HCT116 (cell line): ENCODE results near the gene KYAT1. TPM values are rescaled to one million over a fixed set of nuclear protein-coding genes. Genes with fewer than 3 reads are reported as not detected.

Source experiments
- ATAC-seq: fragments of 200-7000 bp; cut with Tn5 transposase; 2 replicates; pipeline ENCODE4 v1.9.1; 2020; ENCODE audit warnings: mild to moderate bottlenecking, moderate library complexity
- BruUV-seq: library from RNA; stranded (reverse); fragments of 400-500 nt; replicated peaks from 2 replicates; lab custom pipeline; 2021; lab: Mats Ljungman, UMichigan
- CTCF ChIA-PET: fragments of 300-600 bp; sonication (Branson Sonifier 250); formaldehyde crosslinking; loops from one replicate; lab custom pipeline; 2021; ENCODE audit warnings: antibody characterized with exemption; lab: Charles Lee
- POLR2A ChIA-PET: fragments of 300-600, 350-600 bp; sonication (Branson Sonifier 250); formaldehyde crosslinking; loops from one replicate; lab custom pipeline; 2021; ENCODE audit warnings: antibody characterized with exemption; lab: Charles Lee
- RAD21 ChIA-PET, 2 experiments: fragments of 300-600 bp; sonication (Branson Sonifier 250); formaldehyde crosslinking; loops; one replicate each; lab custom pipeline; 2023; ENCODE audit warnings: low total read pairs in 2 of 2; ENCODE audit not compliant: uncharacterized antibody in 2 of 2, unreplicated experiment in 2 of 2, low non-redundant PET in 1 of 2; lab: Charles Lee
- DNase-seq: peaks from one replicate; pipeline ENCODE4 v3.0.0-alpha.2; 2010; ENCODE audit warnings: low read depth, low spot score
- H2AFZ ChIP-seq: fragments of 200-600 bp; shearing (Covaris generic), sonication (generic); 2 replicates; pipeline ENCODE4 v1.6.1; 2017; ENCODE audit warnings: low read depth, mixed run types, mixed read lengths, antibody characterized with exemption, low read length; ENCODE audit not compliant: poor library complexity, severe bottlenecking
- H3K27ac ChIP-seq: 2 replicates; pipeline ENCODE4 v1.5.1; 2012; ENCODE audit warnings: low read depth, low read length
- H3K27me3 ChIP-seq: fragments of 200-600 bp; sonication (generic); 2 replicates; pipeline ENCODE4 v1.6.1; 2016; ENCODE audit warnings: mixed run types, low read length, mixed read lengths; ENCODE audit not compliant: insufficient read depth
- H3K36me3 ChIP-seq, 2 experiments: fragments of 200-500 bp in 1 of 2; fragments of 200-600 bp in 1 of 2; sonication (Bioruptor generic) in 1 of 2; sonication (generic) in 1 of 2; 2 replicates each; pipeline versions ENCODE4 v1.5.1 to v1.6.1; 2014 to 2016; ENCODE audit warnings: low read length in 2 of 2, inconsistent platforms in 1 of 2, mixed read lengths in 1 of 2, mixed run types in 1 of 2; ENCODE audit not compliant: insufficient read depth in 2 of 2, control insufficient read depth in 1 of 2
- H3K4me1 ChIP-seq, 2 experiments: fragments of 200-600 bp in 1 of 2; sonication (generic) in 1 of 2; 2 replicates each; pipeline versions ENCODE4 v1.5.1 to v1.6.1; 2012 to 2017; ENCODE audit warnings: low read length in 2 of 2, inconsistent platforms in 1 of 2, mild to moderate bottlenecking in 1 of 2, mixed read lengths in 1 of 2, mixed run types in 1 of 2, moderate library complexity in 1 of 2; ENCODE audit not compliant: insufficient read depth in 2 of 2, control insufficient read depth in 1 of 2
- H3K4me2 ChIP-seq: fragments of 200-600 bp; sonication (generic); 2 replicates; pipeline ENCODE4 v1.6.1; 2017; ENCODE audit warnings: mixed run types, low read length, mixed read lengths
- H3K4me3 ChIP-seq, 2 experiments: fragments of 200-600 bp in 1 of 2; sonication (generic) in 1 of 2; replicated peaks in 1 of 2; 2 replicates each; pipeline ENCODE4 v1.5.1; 2011 to 2016; ENCODE audit warnings: low read length in 2 of 2, control low read depth in 1 of 2, low read depth in 1 of 2, mild to moderate bottlenecking in 1 of 2, mixed read lengths in 1 of 2, mixed run types in 1 of 2
- H3K79me2 ChIP-seq: fragments of 200-600 bp; sonication (generic); 2 replicates; pipeline ENCODE4 v1.6.1; 2017; ENCODE audit warnings: mild to moderate bottlenecking, mixed run types, low read length, moderate library complexity, mixed read lengths; ENCODE audit not compliant: insufficient read depth
- H3K9ac ChIP-seq: fragments of 200-600 bp; sonication (generic); 2 replicates; pipeline ENCODE4 v1.6.1; 2016; ENCODE audit warnings: low read length, mixed read lengths
- H3K9me2 ChIP-seq: fragments of 200-600 bp; sonication (generic), shearing (Covaris generic); 2 replicates; pipeline ENCODE4 v1.6.1; 2017; ENCODE audit warnings: mixed run types, mild to moderate bottlenecking, moderate library complexity; ENCODE audit not compliant: insufficient read depth
- H3K9me3 ChIP-seq, 2 experiments: fragments of 200-500 bp in 1 of 2; fragments of 200-600 bp in 1 of 2; sonication (Bioruptor generic) in 1 of 2; sonication (generic) in 1 of 2; 2 replicates each; pipeline ENCODE4 v1.6.1; 2014 to 2017; ENCODE audit warnings: low read length in 2 of 2, mixed read lengths in 2 of 2, inconsistent platforms in 1 of 2, low read depth in 1 of 2, mild to moderate bottlenecking in 1 of 2, mixed run types in 1 of 2, moderate library complexity in 1 of 2; ENCODE audit not compliant: control insufficient read depth in 1 of 2, insufficient read depth in 1 of 2
- H4K20me1 ChIP-seq: fragments of 200-600 bp; sonication (generic), shearing (Covaris generic); 2 replicates; pipeline ENCODE4 v1.6.1; 2017; ENCODE audit warnings: mixed run types, mild to moderate bottlenecking, moderate library complexity; ENCODE audit not compliant: insufficient read depth
- CBX3 ChIP-seq: IDR thresholded peaks from 2 replicates; pipeline ENCODE4 v1.6.1; 2012; ENCODE audit warnings: low read depth
- CEBPB ChIP-seq: IDR thresholded peaks from 2 replicates; pipeline ENCODE4 v1.6.1; 2012; ENCODE audit warnings: low read depth
- EGR1 ChIP-seq: IDR thresholded peaks from 2 replicates; pipeline ENCODE4 v1.6.1; 2012; ENCODE audit warnings: low read depth
- EZH2phosphoT487 ChIP-seq: fragments of 200-600 bp; IDR thresholded peaks from 2 replicates; pipeline ENCODE4 v1.6.1; 2018; ENCODE audit warnings: antibody characterized with exemption, borderline replicate concordance
- JUND ChIP-seq: IDR thresholded peaks from 2 replicates; pipeline ENCODE4 v1.6.1; 2012
- MAX ChIP-seq: IDR thresholded peaks from 2 replicates; pipeline ENCODE4 v1.6.1; 2012
- POLR2A ChIP-seq: IDR thresholded peaks from 2 replicates; pipeline ENCODE4 v1.7.0; 2011; ENCODE audit warnings: borderline replicate concordance; ENCODE audit not compliant: insufficient read depth, insufficient read length; ENCODE audit errors: extremely low read depth
- RAD21 ChIP-seq: IDR thresholded peaks from 2 replicates; pipeline ENCODE4 v1.6.1; 2012; ENCODE audit warnings: low read depth, mild to moderate bottlenecking
- SIN3A ChIP-seq: IDR thresholded peaks from 2 replicates; pipeline ENCODE4 v1.6.1; 2012; ENCODE audit warnings: low read depth
- SP1 ChIP-seq: IDR thresholded peaks from 2 replicates; pipeline ENCODE4 v1.6.1; 2012; ENCODE audit warnings: low read depth
- SRF ChIP-seq: IDR thresholded peaks from 2 replicates; pipeline ENCODE4 v1.6.1; 2012; ENCODE audit warnings: low read depth
- TCF7L2 ChIP-seq: IDR thresholded peaks from 2 replicates; pipeline ENCODE4 v1.7.0; 2011; ENCODE audit warnings: borderline replicate concordance, inconsistent platforms; ENCODE audit not compliant: insufficient read depth, insufficient read length; ENCODE audit errors: extremely low read depth
- YY1 ChIP-seq: IDR thresholded peaks from 2 replicates; pipeline ENCODE4 v1.6.1; 2011; ENCODE audit warnings: low read length, low read depth, moderate library complexity, mild to moderate bottlenecking; ENCODE audit not compliant: insufficient replicate concordance; ENCODE audit errors: extremely low read depth
- ZBTB33 ChIP-seq: IDR thresholded peaks from 2 replicates; pipeline ENCODE4 v1.6.1; 2011; ENCODE audit warnings: mild to moderate bottlenecking, low read length, moderate library complexity; ENCODE audit not compliant: insufficient replicate concordance; ENCODE audit errors: extremely low read depth
- ZNF274 ChIP-seq: fragments of 200-500 bp; sonication (Bioruptor generic); IDR thresholded peaks from 2 replicates; pipeline ENCODE4 v1.6.1; 2014; ENCODE audit warnings: mild to moderate bottlenecking, low read depth, low read length, inconsistent platforms
- intact Hi-C: fragments of 100-400 bp; cut with micrococcal nuclease; formaldehyde crosslinking; loops from 2 replicates; pipeline ENCODE4 v1.10.0; 2022
- total RNA-seq: library from RNA; stranded (reverse); gene quantifications from one replicate; pipeline ENCODE4 v1.2.1, GENCODE V29; 2021; ENCODE audit not compliant: unreplicated experiment
- TF ChIP-seq, protein P1 (sequence below): IDR thresholded peaks from 2 replicates; pipeline ENCODE4 v1.6.1; 2012
- TF ChIP-seq, protein P2 (sequence below), 3 experiments: fragments of 200-600 bp in 1 of 3; sonication (generic) in 1 of 3; IDR thresholded peaks in 2 of 3; conservative IDR thresholded peaks in 1 of 3; 2 replicates each; pipeline ENCODE4 v1.5.1; 2012 to 2017; ENCODE audit warnings: low read depth in 2 of 3, low read length in 2 of 3, antibody characterized with exemption in 1 of 3, borderline replicate concordance in 1 of 3, control low read depth in 1 of 3, mild to moderate bottlenecking in 1 of 3, mixed read lengths in 1 of 3, mixed run types in 1 of 3, moderate library complexity in 1 of 3; ENCODE audit not compliant: insufficient read depth in 1 of 3

The KYAT1 gene
- total RNA-seq, 1 experiment from 2014 or later: 10.1 TPM

GRCh38 chr9:128885798-128886197, 4.0 kb upstream of the KYAT1 start:
- ATAC-seq (no peak), DNase-seq (no peak)
- ChIA-PET CTCF (no interaction called here), RAD21 (no interaction called here), POLR2A (no interaction called here)
- Histone ChIP-seq H3K27ac (no peak overlapping the region), H3K4me1 (peaks cover 3 to 10% of the 10 kb centered on the region in 2 experiments; a peak in 2 of 4 replicates), H3K9me3 (no peaks in the 10 kb centered on the region), H3K27me3 (no peaks in the 10 kb centered on the region), H3K9ac (no peak overlapping the region), H2AFZ (no peak overlapping the region), H3K4me2 (no peak overlapping the region), H3K4me3 (no peak overlapping the region), H3K36me3 (peaks cover 5 to 7% of the 10 kb centered on the region in 2 experiments; a peak in 3 of 4 replicates), H3K79me2 (peaks cover 32% of the 10 kb centered on the region), H3K9me2 (no peaks in the 10 kb centered on the region)
- BruUV-seq: no TSS peak
- TF ChIP-seq RAD21: no peak
- TF ChIP-seq EZH2phosphoT487: no peak
- no peak for TF ChIP-seq SRF
- TF ChIP-seq, protein P1, sequence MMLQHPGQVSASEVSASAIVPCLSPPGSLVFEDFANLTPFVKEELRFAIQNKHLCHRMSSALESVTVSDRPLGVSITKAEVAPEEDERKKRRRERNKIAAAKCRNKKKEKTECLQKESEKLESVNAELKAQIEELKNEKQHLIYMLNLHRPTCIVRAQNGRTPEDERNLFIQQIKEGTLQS: no peak
- no peak for TF ChIP-seq SIN3A
- no peak for TF ChIP-seq ZBTB33
- no peak for TF ChIP-seq SP1
- TF ChIP-seq MAX: no peak
- no peak for TF ChIP-seq TCF7L2
- TF ChIP-seq YY1: no peak
- TF ChIP-seq, protein P2, sequence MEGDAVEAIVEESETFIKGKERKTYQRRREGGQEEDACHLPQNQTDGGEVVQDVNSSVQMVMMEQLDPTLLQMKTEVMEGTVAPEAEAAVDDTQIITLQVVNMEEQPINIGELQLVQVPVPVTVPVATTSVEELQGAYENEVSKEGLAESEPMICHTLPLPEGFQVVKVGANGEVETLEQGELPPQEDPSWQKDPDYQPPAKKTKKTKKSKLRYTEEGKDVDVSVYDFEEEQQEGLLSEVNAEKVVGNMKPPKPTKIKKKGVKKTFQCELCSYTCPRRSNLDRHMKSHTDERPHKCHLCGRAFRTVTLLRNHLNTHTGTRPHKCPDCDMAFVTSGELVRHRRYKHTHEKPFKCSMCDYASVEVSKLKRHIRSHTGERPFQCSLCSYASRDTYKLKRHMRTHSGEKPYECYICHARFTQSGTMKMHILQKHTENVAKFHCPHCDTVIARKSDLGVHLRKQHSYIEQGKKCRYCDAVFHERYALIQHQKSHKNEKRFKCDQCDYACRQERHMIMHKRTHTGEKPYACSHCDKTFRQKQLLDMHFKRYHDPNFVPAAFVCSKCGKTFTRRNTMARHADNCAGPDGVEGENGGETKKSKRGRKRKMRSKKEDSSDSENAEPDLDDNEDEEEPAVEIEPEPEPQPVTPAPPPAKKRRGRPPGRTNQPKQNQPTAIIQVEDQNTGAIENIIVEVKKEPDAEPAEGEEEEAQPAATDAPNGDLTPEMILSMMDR (IDR thresholded peaks at IDR 0.05 in 2 of 3, conservative IDR thresholded peaks at IDR 0.05 in 1 of 3; ENCODE audit: borderline replicate concordance in 1 of 3, insufficient read depth in 1 of 3, low read depth in 2 of 3, low read length in 2 of 3): no peak
- TF ChIP-seq JUND: no peak
- TF ChIP-seq POLR2A: no peak
- no peak for TF ChIP-seq EGR1
- no peak for TF ChIP-seq ZNF274
- TF ChIP-seq CEBPB: no peak
- no peak for TF ChIP-seq CBX3
- TF ChIP-seq, all 23 proteins: peak for 0
- intact Hi-C loops: no loop called here
- no peaks in the 10 kb centered on the region for H4K20me1 ChIP-seq
